Effector CD4-positive, alpha-beta T cell (primary cell): ENCODE results near the gene HRH3.

Experiments used
- DNase-seq: peaks from one replicate; pipeline ENCODE4 v3.0.0-alpha.2; 2020

HRH3 gene

GRCh38 chr20:62197311-62197710 lies 22.8 kb downstream of the HRH3 start:
- DNase-seq: no peak

GRCh38 chr20:62196286-62196685 lies 23.8 kb downstream of the HRH3 start:
- DNase-seq: no peak

- DNase-seq: no peak
These were observed 24.3 kb downstream of the HRH3 start for GRCh38 chr20:62195736-62196135.

- DNase-seq: no peak
These were observed 25.0 kb downstream of the HRH3 start for GRCh38 chr20:62195075-62195405.

- DNase-seq: no peak
These were observed 26.7 kb downstream of the HRH3 start for GRCh38 chr20:62193079-62194025.

- no peak for DNase-seq
These were observed 27.4 kb downstream of the HRH3 start for GRCh38 chr20:62192635-62193034.

GRCh38 chr20:62191781-62192559 lies 28.1 kb downstream of the HRH3 start:
- DNase-seq: no peak

- no peak for DNase-seq
These were observed 29.3 kb downstream of the HRH3 start for GRCh38 chr20:62190639-62191411.

- DNase-seq: no peak
These were observed 32.9 kb downstream of the HRH3 start for GRCh38 chr20:62186887-62187866.

- DNase-seq: no peak
These were observed 34.0 kb downstream of the HRH3 start for GRCh38 chr20:62186096-62186426.

- DNase-seq: no peak
These were observed 36.5 kb downstream of the HRH3 start for GRCh38 chr20:62183426-62184142.

GRCh38 chr20:62182469-62183425 lies 37.3 kb downstream of the HRH3 start, which contains the start of gene MTG2:
TSS of gene MTG2 (plus strand) at chr20:62183028. CDS start at chr20:62193421, 10,393 bp downstream.
- DNase-seq: peak; percentile 94

GRCh38 chr20:62181808-62182207 lies 38.3 kb downstream of the HRH3 start:
- DNase-seq: no peak

GRCh38 chr20:62179162-62179504 lies 40.9 kb downstream of the HRH3 start:
- DNase-seq: no peak

GRCh38 chr20:62178316-62179161 lies 41.5 kb downstream of the HRH3 start:
- DNase-seq: no peak

GRCh38 chr20:62177307-62177706 lies 42.8 kb downstream of the HRH3 start:
- DNase-seq: no peak

GRCh38 chr20:62176866-62177265 lies 43.2 kb downstream of the HRH3 start:
- no peak for DNase-seq

- DNase-seq: no peak
These were observed 44.4 kb downstream of the HRH3 start for GRCh38 chr20:62175711-62176110.
